ENCODE results near the gene PFAS.

DNA sequence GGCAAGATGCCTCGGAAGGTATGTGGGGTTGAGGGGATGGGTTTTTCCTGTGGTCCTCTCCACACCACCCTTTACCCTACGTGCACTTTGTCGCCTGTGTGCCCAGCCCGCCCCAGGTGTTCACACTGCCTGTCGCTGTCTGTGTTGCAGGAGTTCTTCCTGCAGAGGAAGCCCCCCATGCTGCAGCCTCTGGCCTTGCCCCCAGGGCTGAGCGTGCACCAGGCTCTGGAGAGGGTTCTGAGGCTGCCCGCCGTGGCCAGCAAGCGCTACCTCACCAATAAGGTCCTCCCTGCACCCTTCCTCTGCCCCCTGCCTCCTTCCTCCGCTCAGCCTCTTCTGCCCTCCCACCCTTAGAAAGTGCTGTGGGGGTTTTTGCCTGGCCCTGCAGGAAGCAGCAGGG lies 15.2 kb downstream of the PFAS start:
- no peak for TF ChIP-seq EZH2phosphoT487 (conservative IDR thresholded peaks at IDR 0.05; ENCODE audit: low read length)
- TF ChIP-seq, protein P1, sequence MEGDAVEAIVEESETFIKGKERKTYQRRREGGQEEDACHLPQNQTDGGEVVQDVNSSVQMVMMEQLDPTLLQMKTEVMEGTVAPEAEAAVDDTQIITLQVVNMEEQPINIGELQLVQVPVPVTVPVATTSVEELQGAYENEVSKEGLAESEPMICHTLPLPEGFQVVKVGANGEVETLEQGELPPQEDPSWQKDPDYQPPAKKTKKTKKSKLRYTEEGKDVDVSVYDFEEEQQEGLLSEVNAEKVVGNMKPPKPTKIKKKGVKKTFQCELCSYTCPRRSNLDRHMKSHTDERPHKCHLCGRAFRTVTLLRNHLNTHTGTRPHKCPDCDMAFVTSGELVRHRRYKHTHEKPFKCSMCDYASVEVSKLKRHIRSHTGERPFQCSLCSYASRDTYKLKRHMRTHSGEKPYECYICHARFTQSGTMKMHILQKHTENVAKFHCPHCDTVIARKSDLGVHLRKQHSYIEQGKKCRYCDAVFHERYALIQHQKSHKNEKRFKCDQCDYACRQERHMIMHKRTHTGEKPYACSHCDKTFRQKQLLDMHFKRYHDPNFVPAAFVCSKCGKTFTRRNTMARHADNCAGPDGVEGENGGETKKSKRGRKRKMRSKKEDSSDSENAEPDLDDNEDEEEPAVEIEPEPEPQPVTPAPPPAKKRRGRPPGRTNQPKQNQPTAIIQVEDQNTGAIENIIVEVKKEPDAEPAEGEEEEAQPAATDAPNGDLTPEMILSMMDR (IDR thresholded peaks at IDR 0.05; ENCODE audit: insufficient read depth, low read length, poor library complexity, severe bottlenecking), result no peak
